NCI-H2227 treated with DMSO at 0.1 percent for 48 hours (cell line): ENCODE measurements around the gene TRPC3.

Source experiments
- DNase-seq: peaks from one replicate; lab custom pipeline; 2025; lab: John Stamatoyannopoulos, UW

TRPC3 gene

GRCh38 chr4:121951521-121952110 is at the start of gene TRPC3:
Gene TRPC3, minus strand, starts transcription at chr4:121952060. Its CDS starts 380 bp downstream, at chr4:121951680.
- DNase-seq, result no peak

GRCh38 chr4:122000849-122001248 is 49.0 kb upstream of the TRPC3 start:
- DNase-seq, result no peak

GRCh38 chr4:121998024-121998423 is 46.2 kb upstream of the TRPC3 start:
- no peak for DNase-seq

GRCh38 chr4:121995790-121996537 is 44.1 kb upstream of the TRPC3 start:
- DNase-seq, result no peak

GRCh38 chr4:121991968-121992367 is 40.1 kb upstream of the TRPC3 start:
- no peak for DNase-seq

- no peak for DNase-seq
Observed at GRCh38 chr4:121990489-121990888, 38.6 kb upstream of the TRPC3 start.

- DNase-seq, result no peak
Observed at GRCh38 chr4:121989715-121990114, 37.9 kb upstream of the TRPC3 start.

GRCh38 chr4:121988950-121989349 is 37.1 kb upstream of the TRPC3 start:
- no peak for DNase-seq

GRCh38 chr4:121980643-121981042 is 28.8 kb upstream of the TRPC3 start:
- no peak for DNase-seq

GRCh38 chr4:121978172-121978516 is 26.3 kb upstream of the TRPC3 start:
- no peak for DNase-seq

- no peak for DNase-seq
Observed at GRCh38 chr4:121977251-121978171, 25.7 kb upstream of the TRPC3 start.

GRCh38 chr4:121975784-121976183 is 23.9 kb upstream of the TRPC3 start:
- no peak for DNase-seq

- no peak for DNase-seq
Observed at GRCh38 chr4:121973816-121974215, 22.0 kb upstream of the TRPC3 start.

GRCh38 chr4:121968859-121969258 is 17.0 kb upstream of the TRPC3 start:
- DNase-seq, result no peak

GRCh38 chr4:121964958-121965357 is 13.1 kb upstream of the TRPC3 start:
- no peak for DNase-seq

GRCh38 chr4:121960818-121961217 is 9.0 kb upstream of the TRPC3 start:
- no peak for DNase-seq

- no peak for DNase-seq
Observed at GRCh38 chr4:121958777-121959176, 6.9 kb upstream of the TRPC3 start.

GRCh38 chr4:121957266-121957665 is 5.4 kb upstream of the TRPC3 start:
- no peak for DNase-seq

GRCh38 chr4:121953860-121954259 is 2.0 kb upstream of the TRPC3 start:
- DNase-seq, result no peak

- no peak for DNase-seq
Observed at GRCh38 chr4:121952290-121952689, 430 bp upstream of the TRPC3 start.

- no peak for DNase-seq
Observed at GRCh38 chr4:121950680-121951520, 960 bp downstream of the TRPC3 start.

- no peak for DNase-seq
Observed at GRCh38 chr4:121950212-121950679, 1.6 kb downstream of the TRPC3 start.
